ENCODE measurements around the gene OTOR. TPM values are rescaled to one million over a fixed set of nuclear protein-coding genes. Genes with fewer than 3 reads are reported as not detected.

OTOR gene
- total and polyA plus RNA-seq, 2 experiments from 2014 or later, result not detected

- WGBS, 2 experiments (ENCODE audit: low coverage in 1 of 2, low lambda C conversion rate in 2 of 2, missing lambda C conversion rate in 2 of 2), result 10 to 12% methylated on average over 3 of the region's 3 CpGs
- no peaks in the 10 kb centered on the region for H3K4me1 ChIP-seq (ENCODE audit: insufficient read depth)
- H3K9ac ChIP-seq, result no peak overlapping the region
- H3K4me3 ChIP-seq, result no peak overlapping the region
- H3K9me3 ChIP-seq (ENCODE audit: low read depth), result no peaks in the 10 kb centered on the region
- TF ChIP-seq EZH2phosphoT487 (IDR thresholded peaks at IDR 0.05; ENCODE audit: insufficient read depth, low read depth) (no peak), EZH2 (IDR thresholded peaks at IDR 0.05; ENCODE audit: insufficient read depth, poor library complexity, severe bottlenecking) (no peak)
- DNase-seq, result no peak
- in situ Hi-C loops (cut with MboI), result no loop called here
- no peak overlapping the region for H3K4me2 ChIP-seq (ENCODE audit: unreplicated experiment)
- H3K9me2 ChIP-seq (ENCODE audit: insufficient read depth), result no peaks in the 10 kb centered on the region
- no peaks in the 10 kb centered on the region for H3K36me3 ChIP-seq (ENCODE audit: low read depth)
- H2AFZ ChIP-seq, result no peak overlapping the region
- H3K27me3 ChIP-seq (replicated peaks; ENCODE audit: insufficient read depth), result peaks cover 5% of the 10 kb centered on the region; the same call in 1 of the 2 replicates
- H3K79me2 ChIP-seq (ENCODE audit: insufficient read depth), result no peaks in the 10 kb centered on the region
- H3K27ac ChIP-seq, result no peak overlapping the region
- no peaks in the 10 kb centered on the region for H4K20me1 ChIP-seq (ENCODE audit: insufficient read depth)
- H3F3A ChIP-seq (ENCODE audit: insufficient read depth), result no peaks in the 10 kb centered on the region
Observed at GRCh38 chr20:16707674-16708073, 40.5 kb upstream of the OTOR start.

GRCh38 chr20:16708602-16709001 lies 39.6 kb upstream of the OTOR start:
- TF ChIP-seq EZH2 (IDR thresholded peaks at IDR 0.05; ENCODE audit: insufficient read depth, poor library complexity, severe bottlenecking), result no peak
- TF ChIP-seq EZH2phosphoT487 (IDR thresholded peaks at IDR 0.05; ENCODE audit: insufficient read depth, low read depth), result no peak

GRCh38 chr20:16709017-16709416 lies 39.1 kb upstream of the OTOR start:
- Histone ChIP-seq H4K20me1 (ENCODE audit: insufficient read depth) (no peaks in the 10 kb centered on the region), H3F3A (ENCODE audit: insufficient read depth) (no peaks in the 10 kb centered on the region), H3K27ac (no peak overlapping the region), H3K4me2 (ENCODE audit: unreplicated experiment) (no peak overlapping the region), H3K9me2 (ENCODE audit: insufficient read depth) (no peaks in the 10 kb centered on the region), H3K9me3 (ENCODE audit: low read depth) (no peaks in the 10 kb centered on the region), H3K4me1 (ENCODE audit: insufficient read depth) (no peaks in the 10 kb centered on the region), H2AFZ (no peak overlapping the region), H3K27me3 (replicated peaks; ENCODE audit: insufficient read depth) (peaks cover 5% of the 10 kb centered on the region; the same call in 1 of the 2 replicates), H3K4me3 (no peak overlapping the region), H3K9ac (no peak overlapping the region), H3K79me2 (ENCODE audit: insufficient read depth) (no peaks in the 10 kb centered on the region), H3K36me3 (ENCODE audit: low read depth) (no peaks in the 10 kb centered on the region)
- in situ Hi-C loops (cut with MboI), result no loop called here
- TF ChIP-seq EZH2 (IDR thresholded peaks at IDR 0.05; ENCODE audit: insufficient read depth, poor library complexity, severe bottlenecking) (no peak), EZH2phosphoT487 (IDR thresholded peaks at IDR 0.05; ENCODE audit: insufficient read depth, low read depth) (no peak)
- DNase-seq, result no peak

More at GRCh38 chr20:16708602-16709001, 39.6 kb upstream of the OTOR start:
- Histone ChIP-seq H3F3A (ENCODE audit: insufficient read depth) (no peaks in the 10 kb centered on the region), H3K4me3 (no peak overlapping the region), H3K36me3 (ENCODE audit: low read depth) (no peaks in the 10 kb centered on the region), H3K27me3 (replicated peaks; ENCODE audit: insufficient read depth) (peaks cover 5% of the 10 kb centered on the region; the same call in 1 of the 2 replicates), H3K27ac (no peak overlapping the region), H3K9me2 (ENCODE audit: insufficient read depth) (no peaks in the 10 kb centered on the region), H3K79me2 (ENCODE audit: insufficient read depth) (no peaks in the 10 kb centered on the region), H3K4me2 (ENCODE audit: unreplicated experiment) (no peak overlapping the region), H3K9me3 (ENCODE audit: low read depth) (no peaks in the 10 kb centered on the region), H2AFZ (no peak overlapping the region), H3K9ac (no peak overlapping the region), H3K4me1 (ENCODE audit: insufficient read depth) (no peaks in the 10 kb centered on the region), H4K20me1 (ENCODE audit: insufficient read depth) (no peaks in the 10 kb centered on the region)
- in situ Hi-C loops (cut with MboI), result no loop called here
- no peak for DNase-seq

GRCh38 chr20:16710781-16711180 lies 37.4 kb upstream of the OTOR start:
- DNase-seq, result no peak
- H2AFZ ChIP-seq, result no peak overlapping the region
- in situ Hi-C loops (cut with MboI), result no loop called here
- no peaks in the 10 kb centered on the region for H3K9me3 ChIP-seq (ENCODE audit: low read depth)
- H3K36me3 ChIP-seq (ENCODE audit: low read depth), result no peaks in the 10 kb centered on the region
- no peaks in the 10 kb centered on the region for H3F3A ChIP-seq (ENCODE audit: insufficient read depth)
- no peak overlapping the region for H3K27ac ChIP-seq
- H3K79me2 ChIP-seq (ENCODE audit: insufficient read depth), result no peaks in the 10 kb centered on the region
- no peak overlapping the region for H3K4me2 ChIP-seq (ENCODE audit: unreplicated experiment)
- TF ChIP-seq EZH2phosphoT487 (IDR thresholded peaks at IDR 0.05; ENCODE audit: insufficient read depth, low read depth) (no peak), EZH2 (IDR thresholded peaks at IDR 0.05; ENCODE audit: insufficient read depth, poor library complexity, severe bottlenecking) (no peak)
- no peaks in the 10 kb centered on the region for H3K4me1 ChIP-seq (ENCODE audit: insufficient read depth)
- H3K27me3 ChIP-seq (replicated peaks; ENCODE audit: insufficient read depth), result peaks cover 5% of the 10 kb centered on the region; the same call in 1 of the 2 replicates
- H4K20me1 ChIP-seq (ENCODE audit: insufficient read depth), result no peaks in the 10 kb centered on the region
- no peaks in the 10 kb centered on the region for H3K9me2 ChIP-seq (ENCODE audit: insufficient read depth)
- H3K4me3 ChIP-seq, result no peak overlapping the region
- WGBS, 2 experiments (ENCODE audit: low coverage in 1 of 2, low lambda C conversion rate in 2 of 2, missing lambda C conversion rate in 2 of 2), result 56 to 62% methylated on average over 3 of the region's 3 CpGs
- H3K9ac ChIP-seq, result no peak overlapping the region

GRCh38 chr20:16711661-16712258 lies 36.4 kb upstream of the OTOR start:
- WGBS, 2 experiments (ENCODE audit: low coverage in 1 of 2, low lambda C conversion rate in 2 of 2, missing lambda C conversion rate in 2 of 2), result 17 to 21% methylated on average over 4 of the region's 4 CpGs
- Histone ChIP-seq H3K4me1 (ENCODE audit: insufficient read depth) (no peaks in the 10 kb centered on the region), H3F3A (ENCODE audit: insufficient read depth) (no peaks in the 10 kb centered on the region), H3K79me2 (ENCODE audit: insufficient read depth) (no peaks in the 10 kb centered on the region), H2AFZ (no peak overlapping the region), H3K36me3 (ENCODE audit: low read depth) (no peaks in the 10 kb centered on the region), H3K9me2 (ENCODE audit: insufficient read depth) (no peaks in the 10 kb centered on the region), H3K4me2 (ENCODE audit: unreplicated experiment) (no peak overlapping the region), H4K20me1 (ENCODE audit: insufficient read depth) (no peaks in the 10 kb centered on the region), H3K9ac (no peak overlapping the region), H3K4me3 (no peak overlapping the region), H3K27ac (no peak overlapping the region), H3K27me3 (replicated peaks; ENCODE audit: insufficient read depth) (peaks cover 5% of the 10 kb centered on the region; the same call in 1 of the 2 replicates), H3K9me3 (ENCODE audit: low read depth) (no peaks in the 10 kb centered on the region)
- DNase-seq, result no peak
- TF ChIP-seq EZH2 (IDR thresholded peaks at IDR 0.05; ENCODE audit: insufficient read depth, poor library complexity, severe bottlenecking), result no peak
- TF ChIP-seq EZH2phosphoT487 (IDR thresholded peaks at IDR 0.05; ENCODE audit: insufficient read depth, low read depth), result no peak
- in situ Hi-C loops (cut with MboI), result no loop called here

Measured in GM23248 (cell line).